CD8-positive, alpha-beta memory T cell (primary cell): Measurements from ENCODE around the gene CAPN5. TPM values are rescaled to one million over a fixed set of nuclear protein-coding genes. Genes with fewer than 3 reads are reported as not detected.
A peak's percentile ranks its signal among the peaks of the same experiment; 100 is the strongest.

Source experiments
- CTCF ChIA-PET: fragments of 350-600 bp; sonication (Branson Sonifier 250); formaldehyde crosslinking; loops from one replicate; lab custom pipeline; 2021; ENCODE audit warnings: antibody characterized with exemption; lab: Charles Lee
- POLR2A ChIA-PET: fragments of 350-600 bp; sonication (Branson Sonifier 250); formaldehyde crosslinking; loops from one replicate; lab custom pipeline; 2021; ENCODE audit warnings: antibody characterized with exemption; lab: Charles Lee
- DNase-seq, 5 donors: peaks; one replicate each; pipeline versions ENCODE4 v3.0.0 to v3.0.0-alpha.2; 2020 to 2022; ENCODE audit warnings: mixed read lengths in 1 of 5
- H3K27ac ChIP-seq: one replicate; pipeline ENCODE4 v1.7.0; 2013; ENCODE audit warnings: low read depth, mild to moderate bottlenecking, low read length, moderate library complexity
- H3K27me3 ChIP-seq: 2 replicates; pipeline ENCODE4 v1.7.0; 2013; ENCODE audit warnings: low read length, mild to moderate bottlenecking; ENCODE audit not compliant: insufficient read depth, poor library complexity, severe bottlenecking
- H3K36me3 ChIP-seq: 2 replicates; pipeline ENCODE4 v1.7.0; 2013; ENCODE audit warnings: mild to moderate bottlenecking, low read length, moderate library complexity; ENCODE audit not compliant: insufficient read depth
- H3K4me1 ChIP-seq: 2 replicates; pipeline ENCODE4 v1.7.0; 2013; ENCODE audit warnings: mild to moderate bottlenecking, low read length, moderate library complexity; ENCODE audit not compliant: insufficient read depth
- H3K4me3 ChIP-seq: 2 replicates; pipeline ENCODE4 v1.7.0; 2013; ENCODE audit warnings: mild to moderate bottlenecking, low read length
- H3K9me3 ChIP-seq: 2 replicates; pipeline ENCODE4 v1.7.0; 2013; ENCODE audit warnings: mild to moderate bottlenecking, low read length
- H3K27ac Mint-ChIP-seq, 8 donors: one replicate each; pipeline ENCODE4 v1.8.0; 2020 to 2021; ENCODE audit warnings: mixed read lengths in 8 of 8, mild to moderate bottlenecking in 6 of 8, inconsistent platforms in 3 of 8, moderate library complexity in 3 of 8
- H3K27me3 Mint-ChIP-seq, 2 donors: one replicate each; pipeline ENCODE4 v1.8.0; 2020 to 2021; ENCODE audit warnings: mixed read lengths in 2 of 2, mild to moderate bottlenecking in 1 of 2, moderate library complexity in 1 of 2
- H3K36me3 Mint-ChIP-seq, 3 donors: one replicate each; pipeline ENCODE4 v1.8.0; 2020 to 2021; ENCODE audit warnings: mixed read lengths in 3 of 3, inconsistent platforms in 1 of 3, mild to moderate bottlenecking in 1 of 3
- H3K4me1 Mint-ChIP-seq, 3 donors: one replicate each; pipeline ENCODE4 v1.8.0; 2020 to 2021; ENCODE audit warnings: mixed read lengths in 3 of 3, inconsistent platforms in 1 of 3, mild to moderate bottlenecking in 1 of 3
- H3K4me3 Mint-ChIP-seq, 7 donors: one replicate each; pipeline ENCODE4 v1.8.0; 2020 to 2021; ENCODE audit warnings: mixed read lengths in 7 of 7, mild to moderate bottlenecking in 6 of 7, moderate library complexity in 4 of 7, inconsistent platforms in 2 of 7
- H3K9me3 Mint-ChIP-seq, 5 donors: one replicate each; pipeline ENCODE4 v1.8.0; 2020 to 2022; ENCODE audit warnings: mixed read lengths in 5 of 5, mild to moderate bottlenecking in 3 of 5, moderate library complexity in 2 of 5, inconsistent platforms in 1 of 5
- polyA plus RNA-seq: library from polyadenylated mRNA; unstranded; fragments of 300-500 nt; fragmentation: Illumina TruSeq; gene quantifications from one replicate; pipeline ENCODE4 v1.2.3, GENCODE V29; 2021
- total RNA-seq, 2 experiments: library from RNA; stranded (reverse); gene quantifications; one replicate each; pipeline ENCODE4 v1.2.3, GENCODE V29; 2021

Gene CAPN5
- total and polyA plus RNA-seq, 3 experiments from 2014 or later = 0.78 to 3.4 (median 1.1) TPM

- Mint-ChIP-seq H3K4me3 (no peak overlapping the region), H3K9me3 (no peaks in the 10 kb centered on the region), H3K27me3 (no peaks in the 10 kb centered on the region), H3K36me3 (no peaks in the 10 kb centered on the region), H3K27ac (no peak overlapping the region), H3K4me1 (no peaks in the 10 kb centered on the region)
- Histone ChIP-seq H3K27ac (no peak overlapping the region), H3K4me3 (no peak overlapping the region), H3K4me1 (no peaks in the 10 kb centered on the region), H3K9me3 (no peaks in the 10 kb centered on the region), H3K36me3 (no peaks in the 10 kb centered on the region), H3K27me3 (no peaks in the 10 kb centered on the region)
- no peak for DNase-seq
- ChIA-PET CTCF (interaction anchor here (4.8 kb wide), 1 partner anchor 15 kb away, joined by 19 read pairs; no protein-coding TSS in a partner anchor), POLR2A (no interaction called here)
Measured at GRCh38 chr11:77106321-77106720, 39.5 kb downstream of the CAPN5 start.

- Histone ChIP-seq H3K4me3 (no peak overlapping the region), H3K36me3 (no peaks in the 10 kb centered on the region), H3K27ac (no peak overlapping the region), H3K4me1 (no peaks in the 10 kb centered on the region), H3K9me3 (no peaks in the 10 kb centered on the region), H3K27me3 (no peaks in the 10 kb centered on the region)
- Mint-ChIP-seq H3K27ac (no peak overlapping the region), H3K9me3 (no peaks in the 10 kb centered on the region), H3K36me3 (no peaks in the 10 kb centered on the region), H3K4me1 (no peaks in the 10 kb centered on the region), H3K27me3 (no peaks in the 10 kb centered on the region), H3K4me3 (no peak overlapping the region)
- ChIA-PET POLR2A (no interaction called here), CTCF (interaction anchor here (1.4 to 4.8 kb wide), 2 partner anchors 16 to 21 kb away, joined by 5 to 19 read pairs; no protein-coding TSS in a partner anchor)
- no peak for DNase-seq
Measured at GRCh38 chr11:77106759-77107158, 40.0 kb downstream of the CAPN5 start.

- Mint-ChIP-seq H3K36me3 (no peaks in the 10 kb centered on the region), H3K4me3 (no peak overlapping the region), H3K27ac (peak overlapping the region in 1 of 8 donors; percentile 70), H3K4me1 (no peaks in the 10 kb centered on the region), H3K27me3 (no peaks in the 10 kb centered on the region), H3K9me3 (no peaks in the 10 kb centered on the region)
- Histone ChIP-seq H3K36me3 (no peaks in the 10 kb centered on the region), H3K9me3 (no peaks in the 10 kb centered on the region), H3K27ac (no peak overlapping the region), H3K4me3 (no peak overlapping the region), H3K4me1 (no peaks in the 10 kb centered on the region), H3K27me3 (no peaks in the 10 kb centered on the region)
- CTCF ChIA-PET = interaction anchor here (1.4 to 4.8 kb wide), 2 partner anchors 17 to 19 kb away, joined by 5 to 19 read pairs; no protein-coding TSS in a partner anchor
- no peak for DNase-seq
- POLR2A ChIA-PET = no interaction called here
Measured at GRCh38 chr11:77107950-77108349, 41.2 kb downstream of the CAPN5 start.

- Histone ChIP-seq H3K4me3 (no peak overlapping the region), H3K4me1 (no peaks in the 10 kb centered on the region), H3K27me3 (no peaks in the 10 kb centered on the region), H3K27ac (no peak overlapping the region), H3K36me3 (no peaks in the 10 kb centered on the region), H3K9me3 (no peaks in the 10 kb centered on the region)
- Mint-ChIP-seq H3K27me3 (no peaks in the 10 kb centered on the region), H3K4me1 (no peaks in the 10 kb centered on the region), H3K27ac (peak overlapping the region in 1 of 8 donors; percentile 70), H3K9me3 (no peaks in the 10 kb centered on the region), H3K4me3 (no peak overlapping the region), H3K36me3 (no peaks in the 10 kb centered on the region)
- POLR2A ChIA-PET = no interaction called here
- CTCF ChIA-PET = interaction anchor here (4.8 kb wide), 1 partner anchor 17 kb away, joined by 19 read pairs; no protein-coding TSS in a partner anchor
- DNase-seq = no peak
Measured at GRCh38 chr11:77108436-77108835, 41.7 kb downstream of the CAPN5 start.

GRCh38 chr11:77109236-77110019, 42.7 kb downstream of the CAPN5 start:
- Mint-ChIP-seq H3K36me3 (no peaks in the 10 kb centered on the region), H3K27ac (peak overlapping the region in 1 of 8 donors; percentile 38), H3K27me3 (no peaks in the 10 kb centered on the region), H3K9me3 (no peaks in the 10 kb centered on the region), H3K4me3 (no peak overlapping the region), H3K4me1 (no peaks in the 10 kb centered on the region)
- Histone ChIP-seq H3K27me3 (no peaks in the 10 kb centered on the region), H3K36me3 (no peaks in the 10 kb centered on the region), H3K4me1 (no peaks in the 10 kb centered on the region), H3K9me3 (no peaks in the 10 kb centered on the region), H3K4me3 (no peak overlapping the region), H3K27ac (no peak overlapping the region)
- POLR2A ChIA-PET = no interaction called here
- DNase-seq = no peak
- CTCF ChIA-PET = interaction anchor here (0.9 kb wide), 1 partner anchor 18 kb away, joined by 3 read pairs; no protein-coding TSS in a partner anchor

- Mint-ChIP-seq H3K9me3 (no peaks in the 10 kb centered on the region), H3K27me3 (no peaks in the 10 kb centered on the region), H3K27ac (peak overlapping the region in 1 of 8 donors; percentile 70), H3K36me3 (no peaks in the 10 kb centered on the region), H3K4me3 (no peak overlapping the region), H3K4me1 (no peaks in the 10 kb centered on the region)
- H3K4me3 ChIP-seq = no peak overlapping the region
- no peaks in the 10 kb centered on the region for H3K9me3 ChIP-seq
- DNase-seq = no peak
- no peaks in the 10 kb centered on the region for H3K27me3 ChIP-seq
- H3K4me1 ChIP-seq = no peaks in the 10 kb centered on the region
- no peak overlapping the region for H3K27ac ChIP-seq
- ChIA-PET CTCF (interaction anchor here (1.2 kb wide), 1 partner anchor 9 kb away, joined by 4 read pairs; no protein-coding TSS in a partner anchor), POLR2A (interaction anchor here (0.8 kb wide), 1 partner anchor 11 kb away, joined by 3 read pairs; no protein-coding TSS in a partner anchor)
- no peaks in the 10 kb centered on the region for H3K36me3 ChIP-seq
Measured at GRCh38 chr11:77110836-77111235, 44.1 kb downstream of the CAPN5 start.

- no peaks in the 10 kb centered on the region for H3K9me3 Mint-ChIP-seq
- POLR2A ChIA-PET = interaction anchor here (0.8 kb wide), 1 partner anchor 10 kb away, joined by 3 read pairs; no protein-coding TSS in a partner anchor
- Histone ChIP-seq H3K36me3 (no peaks in the 10 kb centered on the region), H3K27ac (no peak overlapping the region), H3K27me3 (no peaks in the 10 kb centered on the region), H3K4me3 (no peak overlapping the region), H3K9me3 (no peaks in the 10 kb centered on the region), H3K4me1 (no peaks in the 10 kb centered on the region)
- CTCF ChIA-PET = interaction anchor here (1.0 to 1.2 kb wide), 2 partner anchors 10 to 20 kb away, joined by 3 to 4 read pairs; no protein-coding TSS in a partner anchor
- no peaks in the 10 kb centered on the region for H3K36me3 Mint-ChIP-seq
- H3K4me1 Mint-ChIP-seq = no peaks in the 10 kb centered on the region
- H3K27me3 Mint-ChIP-seq = no peaks in the 10 kb centered on the region
- DNase-seq = no peak
- H3K4me3 Mint-ChIP-seq = no peak overlapping the region
- H3K27ac Mint-ChIP-seq = no peak overlapping the region
Measured at GRCh38 chr11:77111277-77111676, 44.5 kb downstream of the CAPN5 start.

- no peaks in the 10 kb centered on the region for H3K36me3 Mint-ChIP-seq
- CTCF ChIA-PET = interaction anchor here (1.0 to 1.5 kb wide), 3 partner anchors 10 to 91 kb away, joined by 3 to 4 read pairs (median 3); no protein-coding TSS in a partner anchor
- H3K4me3 ChIP-seq = no peak overlapping the region
- H3K4me1 Mint-ChIP-seq = no peaks in the 10 kb centered on the region
- no peaks in the 10 kb centered on the region for H3K36me3 ChIP-seq
- H3K27me3 ChIP-seq = no peaks in the 10 kb centered on the region
- no peak overlapping the region for H3K27ac ChIP-seq
- POLR2A ChIA-PET = no interaction called here
- H3K27me3 Mint-ChIP-seq = no peaks in the 10 kb centered on the region
- H3K4me1 ChIP-seq = no peaks in the 10 kb centered on the region
- H3K4me3 Mint-ChIP-seq = no peak overlapping the region
- H3K27ac Mint-ChIP-seq = peak overlapping the region in 1 of 8 donors; percentile 12
- H3K9me3 Mint-ChIP-seq = no peaks in the 10 kb centered on the region
- no peak for DNase-seq
- no peaks in the 10 kb centered on the region for H3K9me3 ChIP-seq
Measured at GRCh38 chr11:77111946-77112345, 45.2 kb downstream of the CAPN5 start.
